SK-MEL-5 (cell line): ENCODE results near the gene ARHGEF10L. TPM values are rescaled to one million over a fixed set of nuclear protein-coding genes. Genes with fewer than 3 reads are reported as not detected.
A peak's percentile ranks its signal among the peaks of the same experiment; 100 is the strongest.

Experiments used
- DNase-seq: peaks from one replicate; pipeline ENCODE4 v3.0.0-alpha.2; 2016; ENCODE audit warnings: low read depth, low spot score
- in situ Hi-C: cut with HindIII; loops from 2 replicates; pipeline ENCODE4 v1.10.0; 2016; ENCODE audit warnings: low sequenced_read_pairs, high pct_unique_total_duplicates, low pct_unique_long_range_greater_than_20kb
- total RNA-seq: library from RNA; depleted of rRNA; stranded (reverse); fragments of >200 nt; shearing (Covaris generic); gene quantifications from 2 replicates; pipeline ENCODE4 v1.2.3, GENCODE V29; 2014

Gene ARHGEF10L
- total RNA-seq, 1 experiment from 2014 or later, result 4.4 TPM

GRCh38 chr1:17719874-17720273 lies 180.4 kb downstream of the ARHGEF10L start:
- in situ Hi-C loops, result no loop called here
- DNase-seq, result no peak

GRCh38 chr1:17721444-17721843 lies 181.9 kb downstream of the ARHGEF10L start:
- in situ Hi-C loops, result no loop called here
- no peak for DNase-seq

- in situ Hi-C loops, result no loop called here
- DNase-seq, result no peak
Observed at GRCh38 chr1:17723684-17724083, 184.2 kb downstream of the ARHGEF10L start.

GRCh38 chr1:17724150-17724549 lies 184.7 kb downstream of the ARHGEF10L start:
- in situ Hi-C loops, result no loop called here
- no peak for DNase-seq

GRCh38 chr1:17725084-17725719 lies 185.7 kb downstream of the ARHGEF10L start:
- no peak for DNase-seq
- in situ Hi-C loops, result no loop called here

GRCh38 chr1:17725811-17726582 lies 186.5 kb downstream of the ARHGEF10L start:
- no peak for DNase-seq
- in situ Hi-C loops, result no loop called here

GRCh38 chr1:17728123-17728712 lies 188.7 kb downstream of the ARHGEF10L start:
- no peak for DNase-seq

GRCh38 chr1:17729248-17729647 lies 189.8 kb downstream of the ARHGEF10L start:
- DNase-seq, result no peak
- in situ Hi-C loops, result no loop called here

More at GRCh38 chr1:17728123-17728712, 188.7 kb downstream of the ARHGEF10L start:
- in situ Hi-C loops, result no loop called here

- in situ Hi-C loops, result no loop called here
- DNase-seq, result no peak
Observed at GRCh38 chr1:17729909-17730308, 190.4 kb downstream of the ARHGEF10L start.

- DNase-seq, result no peak
- in situ Hi-C loops, result no loop called here
Observed at GRCh38 chr1:17731460-17731859, 192.0 kb downstream of the ARHGEF10L start.

GRCh38 chr1:17732475-17732874 lies 193.0 kb downstream of the ARHGEF10L start:
- peak; percentile 18 for DNase-seq
- in situ Hi-C loops, result no loop called here

- in situ Hi-C loops, result no loop called here
- no peak for DNase-seq
Observed at GRCh38 chr1:17733661-17734060, 194.2 kb downstream of the ARHGEF10L start.

- in situ Hi-C loops, result no loop called here
- DNase-seq, result no peak
Observed at GRCh38 chr1:17734609-17735008, 195.1 kb downstream of the ARHGEF10L start.

- in situ Hi-C loops, result no loop called here
- DNase-seq, result no peak
Observed at GRCh38 chr1:17735348-17735747, 195.8 kb downstream of the ARHGEF10L start.

GRCh38 chr1:17735793-17736192 lies 196.3 kb downstream of the ARHGEF10L start:
- in situ Hi-C loops, result no loop called here
- no peak for DNase-seq

GRCh38 chr1:17736625-17737024 lies 197.1 kb downstream of the ARHGEF10L start:
- DNase-seq, result no peak
- in situ Hi-C loops, result no loop called here

GRCh38 chr1:17739050-17739449 lies 199.6 kb downstream of the ARHGEF10L start:
- in situ Hi-C loops, result no loop called here
- no peak for DNase-seq

- no peak for DNase-seq
- in situ Hi-C loops, result no loop called here
Observed at GRCh38 chr1:17741052-17741451, 201.6 kb downstream of the ARHGEF10L start.

GRCh38 chr1:17742583-17742982 lies 203.1 kb downstream of the ARHGEF10L start:
- in situ Hi-C loops, result no loop called here
- DNase-seq, result no peak
